IPS-20b (cell line): ENCODE results near the gene RBPMS2.
A peak's percentile ranks its signal among the peaks of the same experiment; 100 is the strongest.

Experiments
- H3K27ac ChIP-seq: one replicate; pipeline ENCODE4 v1.5.1; 2013; ENCODE audit warnings: low read length
- H3K27me3 ChIP-seq: 2 replicates; pipeline ENCODE4 v1.6.1; 2013; ENCODE audit warnings: mild to moderate bottlenecking, low read length, inconsistent platforms; ENCODE audit not compliant: insufficient read depth
- H3K36me3 ChIP-seq: 2 replicates; pipeline ENCODE4 v1.6.1; 2013; ENCODE audit warnings: low read depth, mild to moderate bottlenecking, inconsistent platforms, low read length, moderate library complexity; ENCODE audit not compliant: insufficient read depth
- H3K4me1 ChIP-seq: 2 replicates; pipeline ENCODE4 v1.6.1; 2013; ENCODE audit warnings: mild to moderate bottlenecking, control low read depth, inconsistent platforms, low read length, moderate library complexity; ENCODE audit not compliant: insufficient read depth
- H3K4me3 ChIP-seq: 2 replicates; pipeline ENCODE4 v1.5.1; 2013; ENCODE audit warnings: mild to moderate bottlenecking, low read length, inconsistent platforms
- H3K9ac ChIP-seq: 2 replicates; pipeline ENCODE4 v1.6.1; 2013; ENCODE audit warnings: low read depth, mild to moderate bottlenecking, inconsistent platforms, low read length, moderate library complexity
- H3K9me3 ChIP-seq: 2 replicates; pipeline ENCODE4 v1.6.1; 2013; ENCODE audit warnings: mild to moderate bottlenecking, low read depth, low read length, inconsistent platforms; ENCODE audit not compliant: insufficient read depth

The RBPMS2 gene

GRCh38 chr15:64698823-64699222 is 76.6 kb downstream of the RBPMS2 start:
- Histone ChIP-seq H3K36me3 (peaks cover 44% of the 10 kb centered on the region), H3K9me3 (no peaks in the 10 kb centered on the region), H3K27me3 (no peaks in the 10 kb centered on the region), H3K27ac (peak overlapping the region; percentile 80), H3K4me3 (peak overlapping the region; percentile 76), H3K4me1 (peaks cover 41% of the 10 kb centered on the region), H3K9ac (peak overlapping the region; percentile 86; the same call in 1 of the 2 replicates)

GRCh38 chr15:64697911-64698369 is 77.4 kb downstream of the RBPMS2 start:
- H3K4me1 ChIP-seq, result peaks cover 36% of the 10 kb centered on the region
- H3K9ac ChIP-seq, result peak overlapping the region; percentile 86; the same call in 1 of the 2 replicates
- H3K4me3 ChIP-seq, result peak overlapping the region; percentile 76; the same call in 1 of the 2 replicates
- H3K9me3 ChIP-seq, result no peaks in the 10 kb centered on the region
- peaks cover 53% of the 10 kb centered on the region for H3K36me3 ChIP-seq
- no peaks in the 10 kb centered on the region for H3K27me3 ChIP-seq
- H3K27ac ChIP-seq, result no peak overlapping the region

- H3K27me3 ChIP-seq, result no peaks in the 10 kb centered on the region
- H3K9ac ChIP-seq, result no peak overlapping the region
- H3K36me3 ChIP-seq, result peaks cover 66% of the 10 kb centered on the region
- H3K4me3 ChIP-seq, result no peak overlapping the region
- peaks cover 32% of the 10 kb centered on the region for H3K4me1 ChIP-seq
- H3K27ac ChIP-seq, result no peak overlapping the region
- no peaks in the 10 kb centered on the region for H3K9me3 ChIP-seq
Observed at GRCh38 chr15:64696481-64696880, 78.9 kb downstream of the RBPMS2 start.

GRCh38 chr15:64695561-64695992 is 79.8 kb downstream of the RBPMS2 start:
- Histone ChIP-seq H3K4me3 (no peak overlapping the region), H3K9me3 (no peaks in the 10 kb centered on the region), H3K4me1 (peaks cover 29% of the 10 kb centered on the region), H3K27me3 (no peaks in the 10 kb centered on the region), H3K36me3 (peaks cover 75% of the 10 kb centered on the region), H3K9ac (no peak overlapping the region), H3K27ac (no peak overlapping the region)

- no peak overlapping the region for H3K4me3 ChIP-seq
- no peak overlapping the region for H3K9ac ChIP-seq
- H3K9me3 ChIP-seq, result no peaks in the 10 kb centered on the region
- H3K36me3 ChIP-seq, result peaks cover 83% of the 10 kb centered on the region
- H3K4me1 ChIP-seq, result peaks cover 29% of the 10 kb centered on the region
- no peaks in the 10 kb centered on the region for H3K27me3 ChIP-seq
- H3K27ac ChIP-seq, result no peak overlapping the region
Observed at GRCh38 chr15:64694816-64695215, 80.6 kb downstream of the RBPMS2 start.

- no peaks in the 10 kb centered on the region for H3K9me3 ChIP-seq
- H3K4me1 ChIP-seq, result peaks cover 16% of the 10 kb centered on the region
- no peak overlapping the region for H3K4me3 ChIP-seq
- no peaks in the 10 kb centered on the region for H3K27me3 ChIP-seq
- H3K27ac ChIP-seq, result no peak overlapping the region
- peaks cover 96% of the 10 kb centered on the region for H3K36me3 ChIP-seq
- no peak overlapping the region for H3K9ac ChIP-seq
Observed at GRCh38 chr15:64693134-64693533, 82.3 kb downstream of the RBPMS2 start.

GRCh38 chr15:64691896-64692565 is 83.4 kb downstream of the RBPMS2 start:
- H3K27ac ChIP-seq, result no peak overlapping the region
- H3K27me3 ChIP-seq, result no peaks in the 10 kb centered on the region
- peaks cover 97% of the 10 kb centered on the region for H3K36me3 ChIP-seq
- H3K4me1 ChIP-seq, result peaks cover 12% of the 10 kb centered on the region
- H3K9ac ChIP-seq, result no peak overlapping the region
- H3K4me3 ChIP-seq, result no peak overlapping the region
- H3K9me3 ChIP-seq, result no peaks in the 10 kb centered on the region

- Histone ChIP-seq H3K9ac (no peak overlapping the region), H3K9me3 (no peaks in the 10 kb centered on the region), H3K27ac (no peak overlapping the region), H3K4me3 (no peak overlapping the region), H3K36me3 (peaks cover 95% of the 10 kb centered on the region), H3K4me1 (peaks cover 7% of the 10 kb centered on the region), H3K27me3 (no peaks in the 10 kb centered on the region)
Observed at GRCh38 chr15:64690578-64691296, 84.7 kb downstream of the RBPMS2 start.

- Histone ChIP-seq H3K27ac (no peak overlapping the region), H3K36me3 (peaks cover 94% of the 10 kb centered on the region), H3K27me3 (no peaks in the 10 kb centered on the region), H3K4me3 (no peak overlapping the region), H3K4me1 (peaks cover 5% of the 10 kb centered on the region), H3K9ac (no peak overlapping the region), H3K9me3 (no peaks in the 10 kb centered on the region)
Observed at GRCh38 chr15:64690008-64690407, 85.4 kb downstream of the RBPMS2 start.
